Measurements from ENCODE around the gene CCND2. TPM values are rescaled to one million over a fixed set of nuclear protein-coding genes. Genes with fewer than 3 reads are reported as not detected.

The CCND2 gene
- total RNA-seq, 1 donor: 20.3 TPM

- DNase-seq (ENCODE audit: low read depth): no peak
- TF ChIP-seq CTCF (IDR thresholded peaks at IDR 0.05; ENCODE audit: insufficient read depth, low read depth, low read length): no peak
- no peak overlapping the region for H3K4me3 ChIP-seq (ENCODE audit: low read depth, low read length)
Measured at GRCh38 chr12:4301932-4302501, 28.5 kb downstream of the CCND2 start.

- no peak for DNase-seq (ENCODE audit: low read depth)
- H3K4me3 ChIP-seq (ENCODE audit: low read depth, low read length): no peak overlapping the region
- TF ChIP-seq CTCF (IDR thresholded peaks at IDR 0.05; ENCODE audit: insufficient read depth, low read depth, low read length): no peak
Measured at GRCh38 chr12:4302881-4303280, 29.3 kb downstream of the CCND2 start.

GRCh38 chr12:4303750-4304149 is 30.2 kb downstream of the CCND2 start:
- DNase-seq (ENCODE audit: low read depth): no peak
- H3K4me3 ChIP-seq (ENCODE audit: low read depth, low read length): no peak overlapping the region
- TF ChIP-seq CTCF (IDR thresholded peaks at IDR 0.05; ENCODE audit: insufficient read depth, low read depth, low read length): no peak

GRCh38 chr12:4307593-4308333 is 34.2 kb downstream of the CCND2 start:
- TF ChIP-seq CTCF (IDR thresholded peaks at IDR 0.05; ENCODE audit: insufficient read depth, low read depth, low read length): peak; percentile 81
- peak; percentile 78 for DNase-seq (ENCODE audit: low read depth)
- H3K4me3 ChIP-seq (ENCODE audit: low read depth, low read length): peak overlapping the region; percentile 21

- no peak for TF ChIP-seq CTCF (IDR thresholded peaks at IDR 0.05; ENCODE audit: insufficient read depth, low read depth, low read length)
- no peak for DNase-seq (ENCODE audit: low read depth)
- H3K4me3 ChIP-seq (ENCODE audit: low read depth, low read length): no peak overlapping the region
Measured at GRCh38 chr12:4308334-4308950, 34.9 kb downstream of the CCND2 start.

GRCh38 chr12:4311776-4312175 is 38.2 kb downstream of the CCND2 start:
- no peak for TF ChIP-seq CTCF (IDR thresholded peaks at IDR 0.05; ENCODE audit: insufficient read depth, low read depth, low read length)

More at GRCh38 chr12:4311776-4312175, 38.2 kb downstream of the CCND2 start:
- no peak overlapping the region for H3K4me3 ChIP-seq (ENCODE audit: low read depth, low read length)
- DNase-seq (ENCODE audit: low read depth): no peak

Measured in fibroblast of villous mesenchyme (primary cell).